GM12891 (cell line): ENCODE results near the gene HES7.

ENCODE experiments used
- POLR2A ChIP-seq: IDR thresholded peaks from 2 replicates; pipeline ENCODE4 v1.6.1; 2011; ENCODE audit warnings: low read depth, low read length, control low read depth
- POLR2AphosphoS5 ChIP-seq: IDR thresholded peaks from 2 replicates; pipeline ENCODE4 v1.6.1; 2011; ENCODE audit warnings: low read depth, low read length, control low read depth
- POU2F2 ChIP-seq: IDR thresholded peaks from 2 replicates; pipeline ENCODE4 v1.6.1; 2011; ENCODE audit warnings: low read depth, mild to moderate bottlenecking, control low read depth, low read length, moderate library complexity
- TAF1 ChIP-seq: IDR thresholded peaks from 2 replicates; pipeline ENCODE4 v1.6.1; 2011; ENCODE audit warnings: low read depth, low read length, control low read depth

DNA sequence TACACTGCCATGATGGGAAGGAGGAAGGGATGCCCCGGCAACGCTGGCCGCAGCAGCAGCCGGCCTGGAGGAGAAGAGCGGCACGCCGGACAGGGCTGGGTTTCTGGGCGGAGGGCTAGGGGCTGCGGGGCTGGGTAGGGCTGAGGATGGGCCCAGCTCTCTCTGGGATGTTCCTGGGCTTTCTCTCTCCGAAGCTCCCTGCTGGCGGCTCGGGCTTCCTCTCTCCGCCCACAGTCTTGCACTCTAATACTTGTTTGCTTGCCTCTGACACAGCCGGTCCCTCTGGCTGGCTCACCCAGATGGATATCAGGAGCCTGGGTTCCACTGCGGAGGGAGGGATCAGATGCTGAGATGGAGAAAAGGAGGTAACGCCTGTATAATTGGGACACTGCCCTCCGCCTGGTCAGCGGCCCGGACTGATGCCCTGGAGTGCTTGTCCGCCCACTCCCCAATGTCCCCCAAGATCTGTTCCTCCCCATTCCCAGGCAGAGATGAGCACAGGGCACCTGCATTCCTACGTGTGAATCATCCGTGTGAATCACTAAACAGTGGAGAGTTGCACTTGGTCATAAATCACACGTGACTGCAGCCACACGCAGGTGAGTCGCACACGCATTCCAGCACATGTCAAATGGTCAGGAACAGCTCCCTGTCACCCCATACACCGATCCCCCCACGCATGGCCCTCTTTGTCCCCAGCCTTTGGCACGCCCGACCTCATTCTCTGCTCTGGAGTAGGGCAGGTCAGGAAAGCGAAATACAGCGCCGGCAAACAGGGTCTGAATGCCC lies 5.7 kb downstream of the HES7 start, which contains the start of gene ALOXE3:
- TF ChIP-seq POLR2AphosphoS5 (no peak), POLR2A (no peak), TAF1 (no peak), POU2F2 (no peak)
